ENCODE measurements around the gene UBE2H. TPM values are rescaled to one million over a fixed set of nuclear protein-coding genes. Genes with fewer than 3 reads are reported as not detected.

UBE2H gene
- total and polyA plus RNA-seq, 2 donors from 2014 or later = 40.6 to 107 TPM

DNA sequence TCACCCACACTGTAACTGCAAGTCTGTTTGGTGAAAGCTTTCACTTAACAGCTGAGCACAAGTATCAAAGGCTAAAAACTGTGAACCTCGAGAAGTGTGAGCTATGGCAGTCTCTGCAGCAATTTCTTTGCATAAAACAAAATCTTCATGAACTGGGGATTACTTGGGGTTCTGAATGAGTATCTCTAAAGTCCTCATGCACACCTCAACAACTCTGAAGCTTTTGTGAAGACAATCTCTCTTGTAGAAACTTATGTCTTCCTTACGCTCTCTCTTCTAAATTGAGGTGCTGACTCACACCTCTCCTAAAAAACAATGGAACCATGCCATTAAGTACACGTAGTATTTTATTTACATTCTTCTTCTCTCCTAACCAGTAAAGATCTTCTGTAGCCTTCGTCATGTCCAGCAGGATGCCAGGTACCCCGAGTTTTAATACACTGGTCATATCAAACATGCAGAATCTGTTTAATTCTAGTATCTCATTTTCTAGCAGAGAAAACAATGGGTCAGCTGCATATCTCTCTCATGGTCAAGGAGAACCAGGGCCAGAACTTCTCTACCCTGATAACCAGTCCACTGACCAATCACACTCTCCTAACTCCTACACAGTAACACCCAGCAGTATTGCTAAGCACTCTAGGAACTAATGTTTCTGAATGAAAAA lies 76.9 kb downstream of the UBE2H start:
- H3K4me3 ChIP-seq (ENCODE audit: low read length in 3 of 3) = no peak overlapping the region
- no peak for FAIRE-seq
- intact Hi-C loops (cut with DNase I) = no loop called here
- H3K36me3 ChIP-seq (ENCODE audit: control insufficient read depth in 2 of 3, insufficient read depth in 3 of 3, low read length in 3 of 3) = peaks cover 2 to 8% (median 3%) of the 10 kb centered on the region in 3 donors
- DNase-seq = no peak
- H3K27me3 ChIP-seq (ENCODE audit: control insufficient read depth, insufficient read depth, low read length) = no peaks in the 10 kb centered on the region
- H3K27ac ChIP-seq (ENCODE audit: low read depth in 2 of 2, low read length in 2 of 2) = peak overlapping the region in 1 of 2 donors; percentile 13
- no peak overlapping the region for H3K9ac ChIP-seq (ENCODE audit: low read length in 3 of 3)
- peaks cover 0 to 15% (median 8%) of the 10 kb centered on the region in 3 donors for H3K4me1 ChIP-seq (ENCODE audit: control insufficient read depth in 2 of 3, insufficient read depth in 2 of 3, low read depth in 1 of 3, low read length in 3 of 3)
- H3K9me3 ChIP-seq (ENCODE audit: control insufficient read depth in 2 of 3, insufficient read depth in 1 of 3, low read length in 3 of 3) = no peaks in the 10 kb centered on the region
- TF ChIP-seq CTCF (IDR thresholded peaks at IDR 0.05; ENCODE audit: borderline replicate concordance, extremely low read depth, insufficient read depth) = no peak

DNA sequence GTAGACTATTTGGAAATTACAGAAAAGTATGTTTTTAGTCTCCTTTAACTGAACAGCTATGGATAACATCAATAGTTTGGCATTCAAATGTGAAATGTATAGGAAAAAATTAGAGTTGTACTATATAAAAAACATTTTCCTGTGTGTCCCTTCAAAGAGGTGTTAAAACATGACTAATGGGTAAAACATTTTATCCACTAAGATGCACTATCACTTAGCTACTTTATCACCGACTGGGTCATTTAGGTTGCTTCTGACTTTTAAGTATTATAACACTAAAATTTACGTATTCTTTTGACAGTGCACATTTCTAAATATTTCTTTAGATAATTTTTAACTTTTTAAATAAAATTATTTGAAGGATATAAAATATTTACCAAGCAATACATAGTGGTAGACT lies 77.6 kb downstream of the UBE2H start:
- intact Hi-C loops (cut with DNase I) = no loop called here
- no peak for TF ChIP-seq CTCF (IDR thresholded peaks at IDR 0.05; ENCODE audit: borderline replicate concordance, extremely low read depth, insufficient read depth)
- Histone ChIP-seq H3K27ac (ENCODE audit: low read depth in 2 of 2, low read length in 2 of 2) (no peak overlapping the region), H3K4me1 (ENCODE audit: control insufficient read depth in 2 of 3, insufficient read depth in 2 of 3, low read depth in 1 of 3, low read length in 3 of 3) (peaks cover 0 to 22% (median 8%) of the 10 kb centered on the region in 3 donors), H3K27me3 (ENCODE audit: control insufficient read depth, insufficient read depth, low read length) (no peaks in the 10 kb centered on the region), H3K4me3 (ENCODE audit: low read length in 3 of 3) (no peak overlapping the region), H3K9ac (ENCODE audit: low read length in 3 of 3) (no peak overlapping the region), H3K36me3 (ENCODE audit: control insufficient read depth in 2 of 3, insufficient read depth in 3 of 3, low read length in 3 of 3) (peaks cover 0 to 8% (median 2%) of the 10 kb centered on the region in 3 donors), H3K9me3 (ENCODE audit: control insufficient read depth in 2 of 3, insufficient read depth in 1 of 3, low read length in 3 of 3) (no peaks in the 10 kb centered on the region)
- DNase-seq (no peak), FAIRE-seq (peak; percentile 77)

DNA sequence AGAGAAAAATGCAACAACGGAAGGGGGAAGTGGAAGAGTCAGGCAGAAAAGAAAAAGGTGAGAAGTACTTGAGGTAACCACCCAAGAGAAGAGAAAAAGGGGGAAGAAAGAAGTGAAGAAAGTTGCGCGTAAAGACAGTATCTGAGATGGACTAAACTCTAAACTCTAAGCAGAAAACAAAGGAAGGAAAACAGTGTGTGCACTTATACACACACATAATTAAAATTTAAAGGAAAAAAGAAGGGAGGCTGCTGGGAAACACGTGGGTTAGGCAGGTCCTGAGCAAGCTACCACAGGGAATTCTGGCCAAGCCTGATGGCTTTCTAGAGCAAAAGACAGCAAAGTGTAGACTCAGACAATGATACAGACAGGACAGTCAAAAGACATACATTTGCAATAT lies 78.0 kb downstream of the UBE2H start:
- intact Hi-C loops (cut with DNase I) = no loop called here
- no peak for TF ChIP-seq CTCF (IDR thresholded peaks at IDR 0.05; ENCODE audit: borderline replicate concordance, extremely low read depth, insufficient read depth)
- Histone ChIP-seq H3K27me3 (ENCODE audit: control insufficient read depth, insufficient read depth, low read length) (no peaks in the 10 kb centered on the region), H3K9ac (ENCODE audit: low read length in 3 of 3) (no peak overlapping the region), H3K9me3 (ENCODE audit: control insufficient read depth in 2 of 3, insufficient read depth in 1 of 3, low read length in 3 of 3) (no peaks in the 10 kb centered on the region), H3K36me3 (ENCODE audit: control insufficient read depth in 2 of 3, insufficient read depth in 3 of 3, low read length in 3 of 3) (peaks cover 0 to 8% (median 2%) of the 10 kb centered on the region in 3 donors), H3K4me1 (ENCODE audit: control insufficient read depth in 2 of 3, insufficient read depth in 2 of 3, low read depth in 1 of 3, low read length in 3 of 3) (peaks cover 0 to 22% (median 8%) of the 10 kb centered on the region in 3 donors), H3K27ac (ENCODE audit: low read depth in 2 of 2, low read length in 2 of 2) (no peak overlapping the region), H3K4me3 (ENCODE audit: low read length in 3 of 3) (no peak overlapping the region)
- no peak for DNase-seq
- no peak for FAIRE-seq
